Osteocyte (in vitro differentiated cells): Measurements from ENCODE around the gene KAZN. TPM values are rescaled to one million over a fixed set of nuclear protein-coding genes. Genes with fewer than 3 reads are reported as not detected.
A peak's percentile ranks its signal among the peaks of the same experiment; 100 is the strongest.

Source experiments
- DNase-seq: peaks from one replicate; pipeline ENCODE4 v3.0.0; 2021; ENCODE audit warnings: mixed read lengths; ENCODE audit not compliant: unreplicated experiment; ENCODE audit errors: extremely low spot score
- H3K27ac Mint-ChIP-seq: one replicate; pipeline ENCODE4 v1.8.0; 2021; ENCODE audit warnings: mild to moderate bottlenecking, mixed read lengths; ENCODE audit not compliant: unreplicated experiment
- H3K27me3 Mint-ChIP-seq: one replicate; pipeline ENCODE4 v1.8.0; 2021; ENCODE audit warnings: mixed read lengths; ENCODE audit not compliant: unreplicated experiment
- H3K36me3 Mint-ChIP-seq: one replicate; pipeline ENCODE4 v1.8.0; 2021; ENCODE audit warnings: mixed read lengths; ENCODE audit not compliant: unreplicated experiment
- H3K4me1 Mint-ChIP-seq: one replicate; pipeline ENCODE4 v1.8.0; 2021; ENCODE audit warnings: mixed read lengths; ENCODE audit not compliant: unreplicated experiment
- H3K4me3 Mint-ChIP-seq: one replicate; pipeline ENCODE4 v1.8.0; 2021; ENCODE audit warnings: mild to moderate bottlenecking, moderate library complexity, mixed read lengths; ENCODE audit not compliant: unreplicated experiment
- H3K9me3 Mint-ChIP-seq: one replicate; pipeline ENCODE4 v1.8.0; 2021; ENCODE audit warnings: mixed read lengths; ENCODE audit not compliant: unreplicated experiment
- CTCF ChIP-seq: fragments of 200-600 bp; sonication (generic); IDR thresholded peaks from 2 replicates; pipeline ENCODE4 v1.5.0; 2021; ENCODE audit warnings: antibody characterized with exemption, mild to moderate bottlenecking, moderate library complexity
- total RNA-seq: library from RNA; stranded (reverse); gene quantifications from 2 replicates; pipeline ENCODE4 v1.2.1, GENCODE V29; 2021

Gene KAZN
- total RNA-seq, 1 donor from 2014 or later: 47.1 TPM

- peaks cover 1% of the 10 kb centered on the region for H3K27me3 Mint-ChIP-seq
- no peaks in the 10 kb centered on the region for H3K36me3 Mint-ChIP-seq
- no peak overlapping the region for H3K4me3 Mint-ChIP-seq
- H3K27ac Mint-ChIP-seq: no peak overlapping the region
- no peak for TF ChIP-seq CTCF
- H3K4me1 Mint-ChIP-seq: no peaks in the 10 kb centered on the region
- no peaks in the 10 kb centered on the region for H3K9me3 Mint-ChIP-seq
- no peak for DNase-seq
Observed at GRCh38 chr1:14778541-14778897, 180.0 kb downstream of the KAZN start.

DNA sequence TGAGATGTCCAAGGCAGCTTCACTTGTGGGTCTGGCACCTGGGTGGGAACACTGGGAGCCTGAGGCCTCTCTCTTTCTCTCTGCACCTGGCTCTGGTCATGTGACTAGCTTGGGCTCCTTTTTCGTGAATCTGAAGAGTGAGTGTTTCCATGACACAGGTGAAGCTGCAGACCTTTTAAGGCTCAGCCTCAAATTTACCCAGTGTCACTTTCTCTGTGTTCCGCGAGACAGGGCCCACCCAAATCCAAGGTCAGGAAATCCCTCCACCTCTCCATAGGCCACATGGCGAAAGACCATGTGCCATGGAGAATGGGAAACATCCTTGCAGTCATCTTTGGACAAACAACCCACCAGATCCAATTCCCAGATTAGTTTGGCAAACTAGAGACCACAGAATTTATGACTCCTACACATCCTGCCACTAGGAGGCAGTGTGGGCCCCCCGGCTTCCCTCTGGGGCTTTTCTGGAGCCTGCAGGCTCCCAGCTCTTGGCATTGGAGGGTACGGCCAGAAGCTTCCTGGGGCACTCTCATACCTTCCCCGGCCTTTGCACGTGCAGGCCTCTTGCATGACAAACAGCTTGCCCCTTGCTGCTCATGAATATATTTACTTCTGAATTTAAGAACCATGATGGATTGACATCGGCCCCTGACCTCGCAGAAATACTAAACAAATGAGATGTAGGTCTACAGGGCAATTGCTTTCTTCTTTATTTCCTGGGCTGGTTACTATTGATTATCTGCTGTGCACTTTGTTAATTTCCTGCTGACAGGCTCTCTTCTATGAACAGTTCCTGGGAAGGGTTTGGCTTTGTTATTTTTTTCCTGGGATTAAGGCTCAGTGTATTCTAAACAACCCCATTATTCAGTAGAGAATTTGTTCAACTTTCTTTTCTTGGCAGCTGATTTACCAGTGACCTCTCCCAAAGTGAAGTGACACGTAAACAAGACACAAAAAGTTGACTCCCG, 180.7 kb downstream of the KAZN start:
- no peak overlapping the region for H3K27ac Mint-ChIP-seq
- H3K4me1 Mint-ChIP-seq: no peaks in the 10 kb centered on the region

DNA sequence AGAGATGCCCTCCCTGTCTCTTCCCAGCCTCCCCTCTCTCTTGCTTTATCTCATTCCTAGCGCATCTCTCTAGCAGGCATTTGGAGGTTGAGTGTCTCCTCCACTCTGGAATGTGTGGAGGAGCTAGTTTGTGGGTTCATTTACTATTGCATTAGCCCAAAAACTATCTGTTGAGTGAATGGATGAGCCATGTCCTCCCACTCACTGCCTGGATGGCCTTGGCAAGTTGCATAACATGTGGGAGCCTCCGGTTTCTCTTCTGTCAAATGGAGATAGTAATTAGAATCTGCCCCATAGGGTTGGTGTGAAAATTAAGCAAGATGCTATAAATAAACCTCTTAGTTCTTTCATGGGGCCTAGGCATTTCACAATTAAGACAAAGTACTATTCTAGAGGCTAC, 181.8 kb downstream of the KAZN start:
- TF ChIP-seq CTCF: no peak
- Mint-ChIP-seq H3K27ac (no peak overlapping the region), H3K27me3 (peaks cover 1% of the 10 kb centered on the region), H3K9me3 (no peaks in the 10 kb centered on the region), H3K4me1 (no peaks in the 10 kb centered on the region), H3K4me3 (no peak overlapping the region), H3K36me3 (no peaks in the 10 kb centered on the region)
- no peak for DNase-seq

More for the DNA sequence above, 180.7 kb downstream of the KAZN start:
- H3K36me3 Mint-ChIP-seq: no peaks in the 10 kb centered on the region
- peak; percentile 73 for TF ChIP-seq CTCF
- H3K9me3 Mint-ChIP-seq: no peaks in the 10 kb centered on the region
- H3K4me3 Mint-ChIP-seq: no peak overlapping the region
- no peak for DNase-seq
- H3K27me3 Mint-ChIP-seq: peaks cover 1% of the 10 kb centered on the region

GRCh38 chr1:14781811-14782210, 183.3 kb downstream of the KAZN start:
- no peaks in the 10 kb centered on the region for H3K4me1 Mint-ChIP-seq
- no peaks in the 10 kb centered on the region for H3K9me3 Mint-ChIP-seq
- no peak for TF ChIP-seq CTCF
- no peak overlapping the region for H3K27ac Mint-ChIP-seq
- no peaks in the 10 kb centered on the region for H3K36me3 Mint-ChIP-seq
- H3K4me3 Mint-ChIP-seq: no peak overlapping the region
- H3K27me3 Mint-ChIP-seq: peaks cover 1% of the 10 kb centered on the region
- DNase-seq: no peak

DNA sequence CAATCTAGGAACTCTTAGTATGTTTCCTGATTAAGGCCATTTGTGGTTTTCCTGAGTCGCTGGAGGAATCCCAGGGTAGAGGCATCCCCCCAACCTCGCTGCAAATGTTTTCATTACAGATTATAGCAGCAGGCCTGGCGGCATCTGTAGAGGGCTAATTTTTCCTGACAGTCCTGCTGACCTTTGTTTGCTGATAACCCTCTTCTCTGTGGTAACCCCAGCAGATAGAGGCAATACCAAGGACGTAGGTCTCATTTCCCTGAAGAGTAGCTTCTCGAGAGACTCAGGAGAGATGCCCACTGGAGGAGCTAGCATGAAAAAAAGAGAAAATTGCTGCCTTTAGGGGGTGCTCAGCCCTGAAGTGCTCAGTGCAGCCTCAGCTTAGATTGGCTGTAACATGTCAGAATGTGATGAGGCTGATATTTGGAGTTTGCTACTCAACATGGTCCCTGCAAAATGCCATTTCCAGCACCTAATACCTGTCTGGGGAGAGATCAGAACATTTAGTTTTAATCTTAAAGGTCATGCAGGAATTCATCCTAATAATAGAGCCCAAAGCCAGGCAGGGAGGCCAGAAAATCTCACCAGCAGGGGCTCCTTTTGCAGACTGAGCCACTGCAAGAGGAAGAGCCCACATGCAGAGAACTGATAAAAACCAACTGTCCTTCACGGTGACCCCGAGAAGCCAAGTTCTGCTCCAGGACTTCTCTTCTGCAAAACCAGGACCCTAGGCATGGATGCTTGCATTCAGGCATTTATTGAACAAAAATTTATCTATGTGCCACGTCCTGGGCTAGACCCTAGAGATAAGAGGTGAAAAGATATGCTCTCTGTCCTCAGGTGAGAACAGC, 184.5 kb downstream of the KAZN start:
- H3K27ac Mint-ChIP-seq: no peak overlapping the region
- DNase-seq: no peak
- no peaks in the 10 kb centered on the region for H3K4me1 Mint-ChIP-seq
- H3K9me3 Mint-ChIP-seq: no peaks in the 10 kb centered on the region
- H3K27me3 Mint-ChIP-seq: peaks cover 1% of the 10 kb centered on the region
- H3K4me3 Mint-ChIP-seq: no peak overlapping the region
- TF ChIP-seq CTCF: peak; percentile 32
- H3K36me3 Mint-ChIP-seq: no peaks in the 10 kb centered on the region
